B cell (primary cell): ENCODE measurements around the gene IRS2.

Source experiments
- CTCF ChIP-seq: fragments of 200-600 bp; IDR thresholded peaks from one replicate; pipeline ENCODE4 v1.8.0; 2022; ENCODE audit warnings: antibody characterized with exemption, mild to moderate bottlenecking
- EZH2 ChIP-seq: IDR thresholded peaks from 2 replicates; pipeline ENCODE4 v1.6.1; 2012; ENCODE audit warnings: borderline replicate concordance, low read depth, mild to moderate bottlenecking, moderate library complexity, low read length; ENCODE audit not compliant: insufficient read depth, poor library complexity, severe bottlenecking

GRCh38 chr13:109773786-109774185 is 12.6 kb downstream of the IRS2 start:
- TF ChIP-seq CTCF (no peak), EZH2 (no peak)
